GM21717 (cell line): Measurements from ENCODE around the gene BCO2.
"Not testable (repeated sequence)": the region's sequence is repeated elsewhere in the genome, so short reads cannot be mapped to it uniquely, and the experiment has no call there.

ENCODE experiments used
- ATAC-seq: cut with Tn5 transposase; IDR thresholded peaks from one replicate; pipeline ENCODE4 v1.9.1; 2021; ENCODE audit warnings: mild to moderate bottlenecking, moderate library complexity; ENCODE audit not compliant: unreplicated experiment

The BCO2 gene

DNA sequence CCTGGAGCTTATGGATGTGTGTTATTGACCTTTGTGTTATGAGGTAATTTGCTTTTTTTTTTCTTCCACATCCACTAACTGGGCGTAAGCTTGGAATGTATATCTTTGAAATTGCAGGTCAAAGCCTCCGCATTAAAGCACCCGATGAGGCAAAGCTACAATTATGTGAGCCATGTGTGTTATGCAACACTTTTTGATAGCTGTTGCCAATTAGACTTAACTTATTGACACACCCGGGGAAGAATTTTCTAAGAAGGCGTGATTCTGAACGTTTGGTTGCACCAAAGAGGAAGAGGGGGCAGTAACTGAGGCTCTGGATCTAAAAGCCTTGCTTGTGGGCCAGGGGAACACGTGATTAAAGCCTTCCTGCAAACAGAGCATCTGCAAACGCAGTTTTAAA is 8.8 kb upstream of the BCO2 start:
- ATAC-seq = no peak

DNA sequence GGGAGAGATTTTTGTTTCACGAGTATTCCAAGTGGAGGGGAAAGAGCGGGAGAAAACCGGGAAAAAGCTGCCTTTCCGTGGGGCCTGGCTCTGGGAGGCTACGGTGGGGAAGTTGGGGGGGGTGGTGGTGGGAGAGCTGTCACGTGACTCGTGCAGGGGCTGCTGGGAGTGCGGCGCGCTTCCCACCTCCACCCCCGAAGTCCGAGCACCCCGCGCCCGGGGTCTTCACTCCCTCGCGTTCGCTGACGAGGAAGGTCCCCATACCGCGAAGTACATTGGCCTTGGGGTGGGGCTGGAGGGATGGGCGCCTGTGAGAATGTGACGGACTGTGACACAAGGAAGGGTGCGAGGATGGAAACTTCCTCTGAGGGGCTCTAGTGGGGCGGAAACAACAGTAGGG is 8.2 kb upstream of the BCO2 start, which contains the start of gene TEX12:
TEX12 (plus strand) TSS at position 228 of the 400 bp plus-strand sequence. CDS start 1,897 bp downstream, outside the sequence.
- no peak for ATAC-seq

DNA sequence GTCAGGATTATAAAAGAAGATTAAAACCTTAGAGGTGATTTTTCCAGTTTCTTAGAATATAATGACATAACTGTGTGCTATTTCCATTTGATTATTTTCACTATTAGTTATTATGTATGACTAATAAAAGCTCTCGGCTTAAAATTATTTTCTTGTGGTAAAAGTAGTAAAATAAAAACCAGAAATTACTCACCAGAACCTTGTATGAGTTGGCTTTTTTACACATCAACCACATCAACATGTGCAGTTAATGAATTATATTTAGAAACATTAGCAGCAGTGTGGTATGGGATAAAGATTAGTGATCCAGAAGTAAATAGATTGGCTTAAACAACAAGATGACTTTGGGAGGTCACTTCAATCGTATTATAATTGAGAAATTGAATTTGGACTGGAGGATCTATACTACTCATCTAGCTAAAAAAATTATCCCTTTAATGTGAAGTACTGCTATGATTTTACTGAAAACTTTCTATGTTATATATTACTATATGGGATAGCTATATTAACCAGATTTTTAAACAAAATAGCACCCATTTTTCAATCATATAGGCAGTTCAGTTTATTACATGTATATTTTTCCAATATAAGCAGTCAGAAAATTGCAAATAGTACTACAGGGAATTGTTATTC is 2.8 kb upstream of the BCO2 start:
- ATAC-seq = peak; percentile 54

DNA sequence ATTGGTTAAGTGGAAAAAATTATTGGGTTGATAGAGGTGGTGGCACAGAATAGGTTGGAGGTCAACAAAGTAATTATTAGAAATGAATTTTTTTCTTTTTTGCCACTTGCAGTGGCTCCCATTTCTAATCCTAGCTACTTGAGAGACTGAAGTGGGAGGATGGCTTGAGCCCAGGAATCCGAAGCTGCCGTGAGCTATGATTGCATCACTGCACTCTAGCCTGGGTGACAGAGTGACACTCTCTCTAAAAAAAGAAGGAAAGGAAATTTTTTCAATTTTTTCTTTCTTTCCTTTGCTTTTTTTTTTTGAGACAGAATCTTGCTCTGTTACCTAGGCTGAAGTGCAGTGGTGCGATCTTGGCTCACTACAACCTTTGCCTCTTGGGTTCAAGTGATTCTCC is 2.2 kb upstream of the BCO2 start:
- no peak for ATAC-seq

DNA sequence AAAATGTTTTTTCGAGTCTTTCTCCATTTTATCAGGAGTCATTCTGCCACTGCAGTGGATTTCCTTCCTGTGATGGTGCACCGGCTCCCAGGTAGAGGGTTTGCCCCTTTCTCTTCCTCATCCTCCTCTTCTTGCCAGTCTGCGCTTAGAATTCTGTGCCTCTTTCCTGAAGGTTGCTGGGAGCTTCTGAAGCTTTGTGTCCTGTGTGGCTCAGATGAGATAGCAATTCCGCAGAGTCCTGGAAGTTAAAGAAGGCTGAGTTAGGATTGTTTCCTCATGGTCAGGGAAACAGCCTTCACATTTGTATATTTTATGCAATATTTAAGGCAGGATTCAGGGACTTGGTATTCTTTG is 264 bp downstream of the BCO2 start:
- ATAC-seq = no peak

DNA sequence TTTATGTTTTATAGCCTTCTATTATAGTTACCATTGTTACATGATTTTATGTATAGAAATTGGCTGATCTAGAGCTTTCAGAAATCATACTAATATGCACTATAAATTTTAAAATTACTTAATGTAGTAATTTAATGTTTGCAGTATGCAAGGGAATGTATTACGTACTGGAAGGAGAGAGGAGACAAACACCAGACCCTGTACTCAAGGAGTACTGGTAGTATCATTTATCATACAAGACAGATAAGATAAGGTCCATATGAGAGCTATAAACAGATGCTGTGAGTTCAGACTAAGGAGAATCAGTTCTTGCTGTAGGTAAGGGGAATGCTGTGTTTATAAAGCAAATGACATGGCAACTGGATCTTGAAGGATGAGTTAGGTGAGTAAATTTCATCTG is 765 bp downstream of the BCO2 start:
- no peak for ATAC-seq

DNA sequence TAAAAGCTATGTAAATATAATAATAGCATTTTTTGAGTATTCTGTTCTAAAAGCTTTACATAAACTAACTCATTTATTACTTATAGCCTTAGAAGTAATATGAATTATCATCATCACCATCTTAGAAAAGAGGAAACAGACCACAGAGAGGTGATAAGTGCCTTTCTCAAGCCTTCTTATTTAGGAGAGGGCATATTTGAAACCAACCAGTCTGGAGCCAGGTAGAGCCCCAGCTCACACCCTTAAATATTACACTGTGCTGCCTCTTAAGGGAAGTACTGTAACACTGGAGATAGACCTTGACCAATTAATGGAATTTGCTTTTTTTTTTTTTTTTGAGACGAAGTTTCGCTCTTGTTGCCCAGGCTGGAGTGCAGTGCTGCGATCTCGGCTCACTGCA is 2.3 kb downstream of the BCO2 start:
- ATAC-seq = no peak

DNA sequence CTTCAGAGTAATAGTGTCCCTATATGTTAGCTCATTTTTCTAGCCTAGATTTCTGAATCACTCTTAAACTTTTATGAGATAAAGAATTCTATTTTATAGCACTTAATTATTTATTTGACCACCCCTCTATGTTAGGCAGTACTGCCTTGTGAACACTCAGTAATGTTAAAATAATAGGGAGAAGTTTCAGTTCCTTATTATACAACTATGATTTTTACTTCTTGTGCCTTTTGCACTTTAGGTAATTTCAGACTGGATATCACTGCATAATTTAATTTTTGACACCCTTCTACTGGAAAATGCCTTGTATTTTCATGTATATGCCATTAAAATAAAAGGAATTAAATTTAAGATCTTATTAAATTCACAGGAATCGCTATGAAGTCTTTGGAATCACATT is 3.1 kb downstream of the BCO2 start:
- ATAC-seq = no peak

DNA sequence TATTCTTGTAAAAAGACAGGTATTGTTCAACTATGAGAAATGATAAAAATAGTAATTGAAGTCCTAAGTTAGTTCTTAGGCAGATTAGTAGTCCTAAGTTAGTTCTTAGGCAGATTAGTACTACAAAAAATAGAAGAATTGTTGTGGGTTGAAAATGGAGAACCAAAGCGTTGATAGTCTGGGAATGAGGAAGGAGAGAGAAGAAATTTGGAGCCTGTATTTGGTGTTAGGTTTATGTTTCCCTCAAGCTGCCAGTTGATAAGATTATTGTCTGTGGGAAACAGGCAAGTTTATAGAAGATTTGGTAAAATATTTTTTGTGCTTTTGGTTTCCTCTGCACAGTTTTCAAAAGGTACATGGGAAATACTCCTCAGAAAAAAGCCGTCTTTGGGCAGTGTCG is 3.6 kb downstream of the BCO2 start:
- ATAC-seq = no peak

DNA sequence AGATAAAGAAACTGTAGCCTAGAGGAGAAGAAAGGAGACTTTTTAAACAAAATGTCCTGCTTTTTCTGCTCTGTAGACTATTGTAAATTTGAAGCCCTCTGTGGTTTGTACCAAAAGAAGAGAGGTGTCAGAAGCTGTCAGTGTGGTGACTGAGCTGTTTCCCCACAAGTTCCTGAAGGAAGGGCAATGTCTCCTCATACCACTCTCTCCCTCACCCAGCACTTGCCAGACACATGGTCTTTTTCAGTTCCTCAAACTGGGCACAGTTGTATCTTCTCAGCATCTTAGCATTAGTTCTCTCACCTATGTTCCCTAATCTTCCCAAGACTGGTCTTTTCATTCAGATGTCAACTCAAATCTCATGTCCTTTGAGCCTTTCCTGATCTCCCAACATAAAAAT is 4.3 kb downstream of the BCO2 start:
- ATAC-seq = peak; percentile 75

DNA sequence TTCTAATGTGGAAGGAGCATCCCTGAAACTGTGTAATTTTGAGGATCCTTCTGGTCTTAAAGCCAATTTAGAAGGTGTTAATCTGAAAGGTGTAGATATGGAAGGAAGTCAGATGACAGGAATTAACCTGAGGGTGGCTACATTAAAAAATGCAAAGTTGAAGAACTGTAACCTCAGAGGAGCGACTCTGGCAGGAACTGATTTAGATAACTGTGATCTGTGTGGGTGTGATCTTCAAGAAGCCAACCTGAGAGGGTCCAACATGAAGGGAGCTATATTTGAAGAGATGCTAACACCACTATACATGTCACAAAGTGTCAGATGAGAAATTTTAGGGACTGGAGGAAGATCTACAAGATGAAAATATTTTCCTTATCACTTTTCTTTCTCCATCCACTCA is 7.6 kb downstream of the BCO2 start:
- ATAC-seq = no peak

DNA sequence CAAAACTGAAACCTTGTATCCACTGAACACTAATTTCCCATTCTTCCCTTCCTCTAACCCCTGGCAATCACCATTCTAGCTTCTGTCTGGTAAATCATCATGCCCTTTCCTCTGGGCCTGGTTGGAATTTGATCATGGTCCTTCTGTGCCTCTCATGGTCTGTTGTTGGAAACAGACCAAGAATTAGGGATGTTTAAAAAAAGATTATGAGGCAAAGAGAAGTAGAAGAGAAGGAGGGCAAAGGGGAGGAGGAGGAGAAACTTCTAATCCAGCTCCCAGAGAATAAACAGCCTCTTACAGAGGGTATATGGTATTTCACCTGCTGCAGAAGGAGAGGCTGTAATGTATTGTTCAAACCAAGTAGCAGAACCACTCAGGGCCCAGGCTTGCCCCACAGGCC is 10.6 kb downstream of the BCO2 start:
- ATAC-seq = no peak

DNA sequence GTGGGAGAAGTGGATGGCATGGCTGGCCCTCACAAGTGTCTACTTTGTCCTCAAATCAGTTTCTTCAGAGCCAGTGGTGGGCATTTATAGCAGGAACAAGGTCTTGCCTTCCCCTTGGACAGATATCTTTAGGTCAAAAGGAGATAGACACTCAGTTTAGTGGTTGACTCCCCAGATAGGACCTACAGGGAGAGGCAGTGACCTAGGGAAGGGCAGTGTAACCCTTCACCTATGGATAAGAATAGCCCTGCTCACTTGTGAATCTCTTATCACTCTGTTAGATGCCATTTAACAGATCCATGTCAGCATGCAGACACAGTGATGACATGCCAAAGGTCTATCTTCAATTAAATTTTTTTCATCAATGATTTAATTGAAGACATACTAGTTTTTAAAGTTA is 11.0 kb downstream of the BCO2 start:
- ATAC-seq = no peak

DNA sequence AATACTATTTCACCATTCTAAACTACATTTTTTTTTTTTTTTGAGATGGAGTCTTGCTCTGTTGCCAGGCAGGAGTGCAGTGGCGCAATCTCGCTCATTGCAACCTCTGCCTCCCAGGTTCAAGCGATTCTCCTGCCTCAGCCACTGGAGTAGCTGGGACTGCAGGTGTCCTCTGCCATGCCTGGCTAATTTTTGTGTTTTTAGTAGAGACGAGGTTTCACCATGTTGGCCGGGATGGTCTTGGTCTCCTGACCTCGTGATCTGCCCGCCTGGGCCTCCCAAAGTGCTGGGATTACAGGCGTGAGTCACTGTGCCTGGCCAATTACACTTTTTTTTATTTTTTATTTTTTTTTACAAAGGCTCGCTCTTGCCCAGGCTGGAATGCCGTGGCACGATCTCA is 19.8 kb downstream of the BCO2 start:
- not testable (repeated sequence) for ATAC-seq

DNA sequence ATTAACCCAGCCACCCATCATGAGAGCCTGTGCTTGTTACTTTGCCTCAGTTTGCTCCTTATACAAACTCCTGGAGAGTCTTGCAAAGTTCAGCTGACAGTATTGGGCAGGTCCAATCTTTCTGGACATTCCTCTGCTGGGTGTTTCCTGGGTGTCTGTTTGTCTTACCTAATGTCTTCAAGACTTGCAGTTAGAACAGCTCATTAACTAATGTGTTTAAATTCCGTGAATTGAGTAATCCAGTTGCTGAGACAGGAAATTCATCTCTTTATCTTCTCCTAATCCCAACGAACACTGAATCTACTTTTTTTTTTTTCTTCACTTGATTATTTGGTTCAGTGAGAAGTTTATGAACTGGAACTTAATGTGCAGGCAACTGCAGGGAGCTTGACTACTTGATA is 20.6 kb downstream of the BCO2 start:
- ATAC-seq = no peak

DNA sequence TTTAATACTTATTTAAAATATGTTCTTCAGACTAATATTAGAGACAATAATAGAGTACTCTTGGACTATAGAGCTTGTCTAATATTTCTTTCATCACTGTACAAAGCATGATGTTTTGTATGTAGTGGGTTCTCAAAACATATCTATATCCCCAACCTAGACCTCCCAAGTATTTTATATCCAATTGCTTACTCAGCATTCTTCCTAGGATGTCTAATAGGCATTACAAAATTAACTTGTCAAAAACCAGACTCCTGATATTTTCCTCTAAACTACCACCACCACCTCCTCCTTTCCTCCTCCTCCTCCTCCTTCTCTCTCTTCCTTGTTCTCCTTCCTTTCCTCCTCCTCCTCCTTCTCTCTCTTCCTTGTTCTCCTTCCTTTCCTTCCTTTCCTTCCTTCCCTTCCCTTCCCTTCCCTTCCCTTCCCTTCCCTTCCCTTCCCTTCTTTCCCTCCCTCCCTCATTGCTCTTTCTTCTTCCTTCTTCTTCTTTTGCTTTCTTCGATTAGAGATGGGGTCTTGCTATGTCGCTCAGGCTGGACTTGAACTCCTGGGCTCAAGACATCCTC is 21.3 kb downstream of the BCO2 start:
- ATAC-seq = no peak

DNA sequence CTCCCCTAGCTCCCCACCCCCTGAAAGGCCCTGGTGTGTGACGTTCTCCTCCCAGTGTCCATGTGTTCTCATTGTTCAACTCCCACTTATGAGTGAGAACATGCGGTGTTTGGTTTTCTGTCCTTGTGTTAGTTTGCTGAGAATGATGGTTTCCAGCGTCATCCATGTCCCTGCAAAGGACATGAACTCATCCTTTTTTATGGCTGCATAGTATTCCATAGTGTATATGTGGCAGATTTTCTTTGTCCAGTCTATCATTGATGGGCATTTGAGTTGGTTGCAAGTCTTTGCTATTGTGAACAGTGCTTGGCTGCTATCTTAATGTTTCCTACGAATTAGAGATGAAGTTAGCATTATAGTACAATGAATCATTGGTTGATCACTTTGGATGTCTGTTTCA is 23.8 kb downstream of the BCO2 start:
- ATAC-seq = not testable (repeated sequence)

DNA sequence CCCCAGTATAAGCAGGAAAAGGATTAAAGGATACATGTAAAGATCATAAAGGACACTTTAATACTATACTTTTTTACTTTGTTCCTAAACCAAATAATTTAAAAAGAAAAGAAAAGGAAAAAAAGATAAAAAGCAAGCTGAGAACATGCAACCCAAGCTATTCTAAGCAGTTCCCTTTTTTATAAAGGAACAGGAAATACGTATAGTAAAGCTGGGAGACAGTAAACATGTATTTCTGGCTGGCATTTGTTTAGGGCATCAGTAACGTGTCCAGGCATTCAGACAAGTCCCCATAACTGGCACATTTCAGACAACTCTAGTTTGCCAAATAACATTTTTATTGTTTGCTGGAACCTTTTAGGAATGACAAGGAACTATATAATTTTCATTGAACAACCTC is 24.9 kb downstream of the BCO2 start:
- no peak for ATAC-seq

DNA sequence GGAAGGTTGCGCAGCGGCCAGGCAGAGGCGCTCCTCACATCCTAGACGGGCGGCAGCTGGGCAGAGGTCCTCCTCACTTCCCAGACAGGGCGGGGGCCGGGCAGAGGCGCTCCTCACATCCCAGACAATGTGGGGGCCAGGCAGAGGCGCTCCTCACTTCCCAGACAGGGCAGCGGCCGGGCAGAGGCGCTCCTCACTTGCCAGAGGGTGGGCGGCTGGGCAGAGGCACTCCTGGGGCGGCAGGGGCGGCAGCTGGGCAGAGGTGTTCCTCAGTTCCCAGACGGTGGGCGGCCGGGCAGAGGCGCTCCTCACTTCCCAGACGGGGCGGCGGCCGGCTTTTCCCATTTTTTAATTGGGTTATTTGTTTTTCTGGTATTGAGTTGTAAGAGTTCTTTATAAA is 30.8 kb downstream of the BCO2 start:
- no peak for ATAC-seq

DNA sequence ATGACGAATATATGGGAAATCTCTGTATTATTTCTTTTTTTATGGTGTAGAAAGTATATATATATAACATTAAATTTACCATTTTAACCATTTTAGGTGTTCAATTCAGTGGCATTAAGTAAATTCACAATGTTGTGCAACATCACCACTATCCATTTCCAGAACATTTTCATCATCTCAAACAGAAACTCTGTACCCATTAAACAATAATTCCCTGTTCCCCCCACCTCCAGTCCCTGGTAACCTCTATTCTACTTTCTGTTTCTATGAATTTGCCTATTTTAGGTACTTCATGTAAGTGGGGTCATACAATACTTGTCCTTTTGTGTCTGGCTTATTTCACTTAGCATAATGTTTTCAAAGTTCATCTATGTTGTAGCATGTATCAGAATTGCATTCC is 35.6 kb downstream of the BCO2 start:
- no peak for ATAC-seq

DNA sequence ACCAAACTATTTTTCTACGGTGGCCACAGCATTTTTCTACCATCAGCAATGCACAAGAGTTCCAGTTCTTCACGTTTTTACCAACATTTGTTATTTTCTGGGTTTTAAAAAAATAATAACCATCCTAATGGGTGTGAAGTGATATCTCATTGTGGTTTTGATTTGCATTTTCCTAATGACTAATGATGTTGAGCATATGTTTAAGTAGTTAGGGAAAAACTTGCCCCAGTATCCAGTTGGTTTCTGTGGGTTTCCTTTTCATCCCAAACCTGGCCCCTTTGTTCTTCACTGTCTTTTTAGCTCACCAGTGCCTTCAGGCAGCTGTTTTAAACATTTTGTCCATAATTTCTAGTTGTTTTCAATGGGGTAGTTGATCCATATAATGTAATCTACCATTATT is 36.2 kb downstream of the BCO2 start:
- ATAC-seq = no peak

DNA sequence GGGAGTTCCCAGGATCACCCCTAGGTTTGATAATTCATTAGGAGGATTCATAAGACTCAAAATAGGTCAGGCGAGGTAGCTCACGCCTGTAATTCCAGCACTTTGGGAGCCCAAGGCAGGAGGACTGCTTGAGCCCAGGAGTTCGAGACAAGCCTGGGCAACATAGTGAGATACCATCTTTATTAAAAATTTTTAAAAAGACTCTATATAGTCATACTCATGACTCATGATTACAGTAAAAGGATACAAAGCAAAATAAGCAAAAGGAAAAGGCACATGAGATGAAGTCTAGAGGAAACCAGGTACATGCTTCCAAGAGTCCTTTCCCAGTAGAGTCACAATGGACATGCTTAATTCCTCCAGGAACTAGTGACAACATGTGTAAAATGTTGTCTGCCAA is 37.0 kb downstream of the BCO2 start:
- no peak for ATAC-seq

DNA sequence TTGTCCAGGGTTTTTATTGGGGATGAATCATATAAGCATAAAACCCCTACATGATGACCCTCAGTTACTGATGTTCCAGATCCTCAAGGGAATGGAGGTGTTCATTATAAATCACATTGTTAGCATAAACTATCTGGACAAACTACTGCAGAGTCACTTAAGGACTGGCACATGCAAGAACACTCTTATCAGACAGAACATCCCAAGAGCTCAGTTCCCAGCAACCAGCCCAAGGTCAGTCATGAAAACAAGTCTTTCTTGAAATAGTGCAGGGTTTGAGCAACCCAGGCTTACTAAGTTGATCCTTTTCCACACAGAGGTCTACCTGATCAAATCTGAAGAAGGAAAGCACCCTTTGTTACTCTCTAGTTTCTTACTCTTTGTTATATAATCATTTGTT is 37.4 kb downstream of the BCO2 start:
- ATAC-seq = no peak
